ENCODE data around the gene POU6F2. TPM values are rescaled to one million over a fixed set of nuclear protein-coding genes. Genes with fewer than 3 reads are reported as not detected.

POU6F2 gene
- total RNA-seq, 1 donor from 2014 or later: 0.44 TPM

DNA sequence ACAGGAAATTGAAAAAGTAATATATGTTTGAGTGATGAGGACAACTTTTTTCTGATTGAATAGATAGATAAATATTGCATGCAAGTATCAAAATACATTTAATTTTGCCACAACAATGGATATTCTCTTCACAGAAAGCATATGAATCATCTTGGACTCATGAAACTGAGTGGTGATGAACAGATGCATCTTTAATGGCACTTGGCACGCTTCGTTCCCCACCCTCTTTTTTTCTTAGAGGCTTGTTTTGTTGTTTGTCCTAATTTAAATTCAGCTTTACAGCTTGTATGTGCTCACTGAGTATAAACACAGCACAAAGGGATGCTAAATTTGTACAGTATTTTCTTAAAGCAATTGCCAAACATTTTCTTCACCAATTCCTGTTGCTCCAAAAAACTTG, 443.5 kb downstream of the POU6F2 start:
- no peaks in the 10 kb centered on the region for H3K4me1 ChIP-seq

DNA sequence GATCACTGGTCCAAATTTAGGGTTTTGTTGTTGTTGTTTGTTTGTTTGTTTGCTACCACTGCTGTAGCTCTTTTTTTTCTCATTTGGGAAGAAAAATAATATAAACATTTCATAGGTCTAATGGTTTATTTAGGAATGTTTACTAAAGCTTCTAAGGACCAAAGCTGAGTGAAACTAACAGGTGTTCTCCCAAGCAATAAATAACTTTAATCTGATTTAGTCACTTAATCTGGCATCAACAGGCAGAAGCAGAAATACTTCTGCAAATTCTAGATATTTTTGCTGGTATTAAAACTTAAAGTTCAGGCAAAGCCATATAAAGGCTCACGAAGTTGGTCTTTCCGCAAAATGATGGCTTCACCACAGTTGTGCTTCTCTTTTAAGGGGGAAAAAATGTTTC, 444.0 kb downstream of the POU6F2 start:
- H3K9me3 ChIP-seq (replicated peaks): no peaks in the 10 kb centered on the region
- H3K4me1 ChIP-seq: no peaks in the 10 kb centered on the region
- H3K36me3 ChIP-seq: no peaks in the 10 kb centered on the region
- H3K27ac ChIP-seq (replicated peaks): no peak overlapping the region
- no peak for DNase-seq
- intact Hi-C loops (cut with micrococcal nuclease): no loop called here
- H3K27me3 ChIP-seq (ENCODE audit: low read depth): peaks cover 40% of the 10 kb centered on the region
- H3K4me3 ChIP-seq: no peak overlapping the region
- TF ChIP-seq, protein P1, sequence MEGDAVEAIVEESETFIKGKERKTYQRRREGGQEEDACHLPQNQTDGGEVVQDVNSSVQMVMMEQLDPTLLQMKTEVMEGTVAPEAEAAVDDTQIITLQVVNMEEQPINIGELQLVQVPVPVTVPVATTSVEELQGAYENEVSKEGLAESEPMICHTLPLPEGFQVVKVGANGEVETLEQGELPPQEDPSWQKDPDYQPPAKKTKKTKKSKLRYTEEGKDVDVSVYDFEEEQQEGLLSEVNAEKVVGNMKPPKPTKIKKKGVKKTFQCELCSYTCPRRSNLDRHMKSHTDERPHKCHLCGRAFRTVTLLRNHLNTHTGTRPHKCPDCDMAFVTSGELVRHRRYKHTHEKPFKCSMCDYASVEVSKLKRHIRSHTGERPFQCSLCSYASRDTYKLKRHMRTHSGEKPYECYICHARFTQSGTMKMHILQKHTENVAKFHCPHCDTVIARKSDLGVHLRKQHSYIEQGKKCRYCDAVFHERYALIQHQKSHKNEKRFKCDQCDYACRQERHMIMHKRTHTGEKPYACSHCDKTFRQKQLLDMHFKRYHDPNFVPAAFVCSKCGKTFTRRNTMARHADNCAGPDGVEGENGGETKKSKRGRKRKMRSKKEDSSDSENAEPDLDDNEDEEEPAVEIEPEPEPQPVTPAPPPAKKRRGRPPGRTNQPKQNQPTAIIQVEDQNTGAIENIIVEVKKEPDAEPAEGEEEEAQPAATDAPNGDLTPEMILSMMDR (IDR thresholded peaks at IDR 0.05; ENCODE audit: borderline replicate concordance): no peak

More for the DNA sequence above, 443.5 kb downstream of the POU6F2 start:
- H3K36me3 ChIP-seq: no peaks in the 10 kb centered on the region
- H3K27me3 ChIP-seq (ENCODE audit: low read depth): peaks cover 42% of the 10 kb centered on the region
- no peak for DNase-seq
- no peak overlapping the region for H3K4me3 ChIP-seq
- no peaks in the 10 kb centered on the region for H3K9me3 ChIP-seq (replicated peaks)
- intact Hi-C loops (cut with micrococcal nuclease): no loop called here
- no peak overlapping the region for H3K27ac ChIP-seq (replicated peaks)
- TF ChIP-seq, protein P1 (IDR thresholded peaks at IDR 0.05; ENCODE audit: borderline replicate concordance): no peak

DNA sequence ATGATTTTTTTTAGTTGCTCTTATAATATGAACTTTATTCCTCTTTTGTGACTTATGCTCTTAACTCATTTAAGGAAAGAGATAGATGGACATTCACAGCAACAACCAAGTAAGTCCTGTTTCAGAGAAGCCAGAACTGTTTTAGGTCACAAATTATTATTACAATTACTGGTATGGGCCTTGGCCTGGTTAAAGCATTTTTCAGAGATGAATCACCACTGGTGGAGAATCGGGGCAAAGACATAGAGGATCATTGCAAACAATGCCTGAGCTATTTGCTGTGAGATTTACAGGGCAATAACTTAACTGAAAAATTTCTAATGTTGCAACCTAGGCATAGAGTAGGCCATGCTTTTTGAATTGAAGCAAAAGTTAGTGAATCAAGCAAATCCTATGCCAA, 450.5 kb downstream of the POU6F2 start:
- intact Hi-C loops (cut with micrococcal nuclease): no loop called here
- Histone ChIP-seq H3K4me1 (no peaks in the 10 kb centered on the region), H3K27ac (replicated peaks) (no peak overlapping the region), H3K4me3 (no peak overlapping the region), H3K36me3 (no peaks in the 10 kb centered on the region), H3K9me3 (replicated peaks) (no peaks in the 10 kb centered on the region), H3K27me3 (ENCODE audit: low read depth) (peaks cover 8% of the 10 kb centered on the region)
- TF ChIP-seq, protein P1 (IDR thresholded peaks at IDR 0.05; ENCODE audit: borderline replicate concordance): no peak
- DNase-seq: no peak

DNA sequence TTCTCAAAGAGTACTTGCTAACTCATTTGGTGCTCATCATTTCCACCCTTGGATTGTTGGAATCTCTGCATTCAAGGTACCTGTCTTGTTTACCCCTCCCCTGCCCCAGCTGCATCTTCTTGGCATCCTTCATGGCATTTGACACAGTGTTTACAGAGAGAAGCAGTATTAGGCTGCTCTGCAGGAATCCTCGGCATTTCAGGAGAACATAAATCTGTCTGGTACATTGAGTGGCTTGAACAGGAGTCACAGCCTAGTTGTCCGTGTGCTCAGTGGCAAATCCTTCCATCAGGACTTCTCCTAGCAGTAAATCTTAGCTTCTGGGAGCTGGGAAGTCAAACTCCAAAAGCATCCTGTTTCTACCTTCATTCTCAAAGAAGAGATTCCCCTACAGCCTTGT, 451.7 kb downstream of the POU6F2 start:
- no peak overlapping the region for H3K27ac ChIP-seq (replicated peaks)
- no peak overlapping the region for H3K4me3 ChIP-seq
- H3K36me3 ChIP-seq: no peaks in the 10 kb centered on the region
- no peak for DNase-seq
- no peaks in the 10 kb centered on the region for H3K4me1 ChIP-seq
- intact Hi-C loops (cut with micrococcal nuclease): no loop called here
- H3K27me3 ChIP-seq (ENCODE audit: low read depth): peaks cover 8% of the 10 kb centered on the region
- TF ChIP-seq, protein P1 (IDR thresholded peaks at IDR 0.05; ENCODE audit: borderline replicate concordance): no peak
- no peaks in the 10 kb centered on the region for H3K9me3 ChIP-seq (replicated peaks)

DNA sequence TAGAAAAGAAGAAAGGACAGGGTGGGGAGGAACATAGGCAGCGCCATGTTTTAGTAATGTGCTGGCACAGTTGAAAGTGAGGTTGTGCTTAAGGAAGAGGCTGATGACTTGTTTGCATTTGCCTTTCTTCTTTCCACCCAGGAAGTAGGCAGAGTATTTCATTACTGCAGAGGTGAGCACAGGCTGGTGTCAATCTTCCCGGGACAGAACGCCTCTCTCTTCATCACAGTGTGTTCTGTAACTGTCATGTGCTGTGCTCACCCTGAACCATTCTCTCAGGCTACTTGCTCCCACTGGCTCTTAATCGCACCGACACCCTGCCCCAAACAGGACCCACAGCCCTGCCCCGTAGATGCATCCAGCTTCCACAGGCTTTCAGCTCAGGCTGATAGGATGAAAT, 452.7 kb downstream of the POU6F2 start:
- H3K9me3 ChIP-seq (replicated peaks): peaks cover 2% of the 10 kb centered on the region
- H3K36me3 ChIP-seq: no peaks in the 10 kb centered on the region
- intact Hi-C loops (cut with micrococcal nuclease): no loop called here
- TF ChIP-seq, protein P1 (IDR thresholded peaks at IDR 0.05; ENCODE audit: borderline replicate concordance): no peak
- no peak for DNase-seq
- H3K27me3 ChIP-seq (ENCODE audit: low read depth): peaks cover 8% of the 10 kb centered on the region
- H3K27ac ChIP-seq (replicated peaks): no peak overlapping the region
- no peaks in the 10 kb centered on the region for H3K4me1 ChIP-seq
- H3K4me3 ChIP-seq: no peak overlapping the region
